ENCODE data around the gene RBM17. TPM values are rescaled to one million over a fixed set of nuclear protein-coding genes. Genes with fewer than 3 reads are reported as not detected.

The RBM17 gene
- total RNA-seq, 1 experiment from 2014 or later: 129 TPM

GRCh38 chr10:6048281-6049030 lies 40.4 kb upstream of the RBM17 start:
- ChIA-PET CTCF (no interaction called here), RAD21 (ENCODE audit: low non-redundant PET in 1 of 2, low total read pairs in 2 of 2, uncharacterized antibody in 2 of 2, unreplicated experiment in 2 of 2) (no interaction called here), POLR2A (no interaction called here)
- H3K9ac ChIP-seq (ENCODE audit: low read length): no peak overlapping the region
- ATAC-seq (no peak), DNase-seq (ENCODE audit: low read depth, low spot score) (no peak)
- no peak overlapping the region for H3K4me3 ChIP-seq (replicated peaks in 1 of 2; ENCODE audit: low read depth in 1 of 2, low read length in 2 of 2)
- H3K79me2 ChIP-seq (ENCODE audit: insufficient read depth, low read length): no peaks in the 10 kb centered on the region
- H2AFZ ChIP-seq (ENCODE audit: low read depth, low read length, poor library complexity, severe bottlenecking): no peak overlapping the region
- intact Hi-C loops (cut with micrococcal nuclease): no loop called here
- no peaks in the 10 kb centered on the region for H3K36me3 ChIP-seq (ENCODE audit: control insufficient read depth in 1 of 2, insufficient read depth in 2 of 2, low read length in 2 of 2)
- H3K9me3 ChIP-seq (ENCODE audit: control insufficient read depth in 1 of 2, insufficient read depth in 1 of 2, low read depth in 1 of 2, low read length in 2 of 2): no peaks in the 10 kb centered on the region
- BruUV-seq (replicated peaks): no TSS peak
- no peaks in the 10 kb centered on the region for H3K9me2 ChIP-seq (ENCODE audit: insufficient read depth)
- TF ChIP-seq YY1 (IDR thresholded peaks at IDR 0.05; ENCODE audit: extremely low read depth, insufficient replicate concordance, low read depth, low read length): no peak
- TF ChIP-seq CEBPB (IDR thresholded peaks at IDR 0.05; ENCODE audit: low read depth): no peak
- TF ChIP-seq ATF3 (IDR thresholded peaks at IDR 0.05): no peak
- no peak for TF ChIP-seq SRF (IDR thresholded peaks at IDR 0.05; ENCODE audit: low read depth)
- TF ChIP-seq, protein P1, sequence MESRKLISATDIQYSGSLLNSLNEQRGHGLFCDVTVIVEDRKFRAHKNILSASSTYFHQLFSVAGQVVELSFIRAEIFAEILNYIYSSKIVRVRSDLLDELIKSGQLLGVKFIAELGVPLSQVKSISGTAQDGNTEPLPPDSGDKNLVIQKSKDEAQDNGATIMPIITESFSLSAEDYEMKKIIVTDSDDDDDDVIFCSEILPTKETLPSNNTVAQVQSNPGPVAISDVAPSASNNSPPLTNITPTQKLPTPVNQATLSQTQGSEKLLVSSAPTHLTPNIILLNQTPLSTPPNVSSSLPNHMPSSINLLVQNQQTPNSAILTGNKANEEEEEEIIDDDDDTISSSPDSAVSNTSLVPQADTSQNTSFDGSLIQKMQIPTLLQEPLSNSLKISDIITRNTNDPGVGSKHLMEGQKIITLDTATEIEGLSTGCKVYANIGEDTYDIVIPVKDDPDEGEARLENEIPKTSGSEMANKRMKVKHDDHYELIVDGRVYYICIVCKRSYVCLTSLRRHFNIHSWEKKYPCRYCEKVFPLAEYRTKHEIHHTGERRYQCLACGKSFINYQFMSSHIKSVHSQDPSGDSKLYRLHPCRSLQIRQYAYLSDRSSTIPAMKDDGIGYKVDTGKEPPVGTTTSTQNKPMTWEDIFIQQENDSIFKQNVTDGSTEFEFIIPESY (IDR thresholded peaks at IDR 0.05; ENCODE audit: extremely low read depth, insufficient replicate concordance, low read length): no peak
- TF ChIP-seq REST (IDR thresholded peaks at IDR 0.05; ENCODE audit: low read depth): no peak
- no peak for TF ChIP-seq EGR1 (IDR thresholded peaks at IDR 0.05; ENCODE audit: low read depth)
- TF ChIP-seq RAD21 (IDR thresholded peaks at IDR 0.05; ENCODE audit: low read depth): no peak
- TF ChIP-seq ELF1 (IDR thresholded peaks at IDR 0.05; ENCODE audit: borderline replicate concordance, low read depth): no peak
- peaks cover 7 to 19% of the 10 kb centered on the region in 2 experiments; a peak in 3 of 4 replicates for H3K4me1 ChIP-seq (ENCODE audit: control insufficient read depth in 1 of 2, insufficient read depth in 2 of 2, low read length in 2 of 2)
- H3K27me3 ChIP-seq (ENCODE audit: insufficient read depth, low read length): peaks cover 36% of the 10 kb centered on the region
- H3K27ac ChIP-seq (ENCODE audit: low read depth, low read length): no peak overlapping the region
- no peak overlapping the region for H3K4me2 ChIP-seq (ENCODE audit: low read length)
- no peaks in the 10 kb centered on the region for H4K20me1 ChIP-seq (ENCODE audit: insufficient read depth)

All from HCT116 (cell line).